ENCODE data around the gene SUB1. TPM values are rescaled to one million over a fixed set of nuclear protein-coding genes. Genes with fewer than 3 reads are reported as not detected.

SUB1 gene
- total RNA-seq, 3 donors from 2014 or later (not counting 1 experiment from before 2014, with no cell fraction given) = 330 to 352 (median 338) TPM

DNA sequence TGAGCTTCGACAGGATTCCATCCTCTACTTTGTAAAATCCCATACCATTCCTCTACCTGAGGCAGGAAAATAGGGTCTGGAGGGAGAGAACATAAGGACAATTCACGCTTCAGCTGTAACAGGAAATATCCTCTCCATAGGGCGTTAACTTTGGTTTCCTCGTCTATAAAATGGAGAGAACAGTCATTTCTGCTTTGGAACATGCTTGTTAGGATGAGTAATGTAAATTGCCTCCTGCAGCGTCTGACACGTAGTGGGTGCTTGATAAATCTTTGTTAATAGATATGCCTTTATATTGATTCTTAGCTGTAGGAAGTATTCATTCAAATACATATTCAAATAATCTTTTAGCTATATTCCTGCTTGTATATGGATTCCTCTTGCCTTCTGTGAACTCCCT is 711 bp upstream of the SUB1 start:
- 68% methylated on average over 5 of the region's 6 CpGs for WGBS (ENCODE audit: insufficient coverage)
- DNase-seq (peak in 1 of 2 donors; percentile 33), ATAC-seq (no peak)
- H3K9me3 Mint-ChIP-seq = no peaks in the 10 kb centered on the region
- H3K27ac Mint-ChIP-seq = peak overlapping the region in 1 of 2 donors; percentile 93
- no peaks in the 10 kb centered on the region for H3K9me3 ChIP-seq (ENCODE audit: control insufficient read depth, insufficient read depth, low read length)
- TF ChIP-seq, protein P1, sequence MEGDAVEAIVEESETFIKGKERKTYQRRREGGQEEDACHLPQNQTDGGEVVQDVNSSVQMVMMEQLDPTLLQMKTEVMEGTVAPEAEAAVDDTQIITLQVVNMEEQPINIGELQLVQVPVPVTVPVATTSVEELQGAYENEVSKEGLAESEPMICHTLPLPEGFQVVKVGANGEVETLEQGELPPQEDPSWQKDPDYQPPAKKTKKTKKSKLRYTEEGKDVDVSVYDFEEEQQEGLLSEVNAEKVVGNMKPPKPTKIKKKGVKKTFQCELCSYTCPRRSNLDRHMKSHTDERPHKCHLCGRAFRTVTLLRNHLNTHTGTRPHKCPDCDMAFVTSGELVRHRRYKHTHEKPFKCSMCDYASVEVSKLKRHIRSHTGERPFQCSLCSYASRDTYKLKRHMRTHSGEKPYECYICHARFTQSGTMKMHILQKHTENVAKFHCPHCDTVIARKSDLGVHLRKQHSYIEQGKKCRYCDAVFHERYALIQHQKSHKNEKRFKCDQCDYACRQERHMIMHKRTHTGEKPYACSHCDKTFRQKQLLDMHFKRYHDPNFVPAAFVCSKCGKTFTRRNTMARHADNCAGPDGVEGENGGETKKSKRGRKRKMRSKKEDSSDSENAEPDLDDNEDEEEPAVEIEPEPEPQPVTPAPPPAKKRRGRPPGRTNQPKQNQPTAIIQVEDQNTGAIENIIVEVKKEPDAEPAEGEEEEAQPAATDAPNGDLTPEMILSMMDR (IDR thresholded peaks at IDR 0.05) = no peak
- H3K27me3 ChIP-seq (ENCODE audit: control insufficient read depth, insufficient read depth, low read length) = no peaks in the 10 kb centered on the region
- H3K36me3 ChIP-seq (ENCODE audit: control insufficient read depth, insufficient read depth, low read length) = peaks cover 6% of the 10 kb centered on the region
- peaks cover 59 to 60% of the 10 kb centered on the region in 2 donors for H3K4me1 Mint-ChIP-seq
- H3K4me3 ChIP-seq (ENCODE audit: low read length) = no peak overlapping the region
- intact Hi-C loops (cut with micrococcal nuclease) = loop anchor here (2.0 to 5.0 kb wide), 4 partner anchors 140 to 858 kb away; partner anchors contain the start of genes MTMR12, TARS1 and ZFR
- peaks cover 32% of the 10 kb centered on the region for H3K4me1 ChIP-seq (ENCODE audit: control insufficient read depth, insufficient read depth, low read length)
- H3K27ac ChIP-seq (ENCODE audit: low read length) = no peak overlapping the region
- H3K27me3 Mint-ChIP-seq (ENCODE audit: low read depth in 2 of 2) = no peaks in the 10 kb centered on the region
- H3K4me3 Mint-ChIP-seq = peak overlapping the region; percentile 98
- H3K36me3 Mint-ChIP-seq = no peaks in the 10 kb centered on the region

DNA sequence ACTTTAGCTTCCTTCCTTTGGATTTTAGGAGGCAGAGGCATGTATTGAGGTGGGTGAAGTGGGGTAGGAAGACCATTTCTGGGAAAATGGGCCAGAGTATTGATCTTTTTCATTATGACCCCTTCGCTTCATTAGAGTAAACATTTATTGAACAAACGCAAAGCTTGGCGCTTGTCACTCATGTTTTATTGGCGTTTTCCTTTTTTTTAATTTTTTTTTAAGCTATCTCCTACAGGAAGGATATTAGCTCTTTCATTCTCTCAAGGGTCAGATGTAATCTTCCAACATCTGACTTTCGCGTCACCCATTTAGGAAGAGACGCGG is 273 bp upstream of the SUB1 start:
- H3K27me3 ChIP-seq (ENCODE audit: control insufficient read depth, insufficient read depth, low read length) = no peaks in the 10 kb centered on the region
- H3K4me3 ChIP-seq (ENCODE audit: low read length) = peak overlapping the region; percentile 94
- H3K36me3 ChIP-seq (ENCODE audit: control insufficient read depth, insufficient read depth, low read length) = peaks cover 8% of the 10 kb centered on the region
- DNase-seq (no peak), ATAC-seq (no peak)
- TF ChIP-seq, protein P1 (IDR thresholded peaks at IDR 0.05) = no peak
- Mint-ChIP-seq H3K9me3 (no peaks in the 10 kb centered on the region), H3K4me3 (peak overlapping the region; percentile 98), H3K36me3 (no peaks in the 10 kb centered on the region), H3K4me1 (peaks cover 60% of the 10 kb centered on the region in 2 donors), H3K27ac (peak overlapping the region; percentile 93 to 95), H3K27me3 (ENCODE audit: low read depth in 2 of 2) (no peaks in the 10 kb centered on the region)
- no peaks in the 10 kb centered on the region for H3K9me3 ChIP-seq (ENCODE audit: control insufficient read depth, insufficient read depth, low read length)
- H3K27ac ChIP-seq (ENCODE audit: low read length) = peak overlapping the region; percentile 99
- intact Hi-C loops (cut with micrococcal nuclease) = loop anchor here (2.0 to 5.0 kb wide), 4 partner anchors 140 to 857 kb away; partner anchors contain the start of genes MTMR12, TARS1 and ZFR
- peaks cover 32% of the 10 kb centered on the region for H3K4me1 ChIP-seq (ENCODE audit: control insufficient read depth, insufficient read depth, low read length)
- 39% methylated on average over 8 of the region's 8 CpGs for WGBS (ENCODE audit: insufficient coverage)

DNA sequence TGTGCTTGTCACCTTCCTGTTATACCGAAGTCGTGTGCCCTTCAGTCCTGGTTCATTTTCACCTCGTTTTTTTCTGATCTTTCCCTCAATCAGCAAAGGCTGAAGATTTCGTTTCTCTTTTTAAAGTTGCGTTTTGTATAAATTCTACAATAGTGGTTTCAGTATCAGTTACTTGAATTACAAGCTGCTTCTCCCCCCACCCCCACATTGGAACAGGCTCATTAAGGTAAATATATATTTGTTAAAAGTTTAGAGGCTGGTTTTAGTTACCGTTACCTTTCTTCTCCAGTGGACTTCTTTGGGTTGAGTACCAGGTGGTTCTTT is 881 bp downstream of the SUB1 start:
- H3K4me3 Mint-ChIP-seq = peak overlapping the region; percentile 98
- H3K36me3 ChIP-seq (ENCODE audit: control insufficient read depth, insufficient read depth, low read length) = peaks cover 12% of the 10 kb centered on the region
- H3K4me1 ChIP-seq (ENCODE audit: control insufficient read depth, insufficient read depth, low read length) = peaks cover 30% of the 10 kb centered on the region
- H3K27ac Mint-ChIP-seq = peak overlapping the region; percentile 93 to 95
- TF ChIP-seq, protein P1 (IDR thresholded peaks at IDR 0.05) = no peak
- no peaks in the 10 kb centered on the region for H3K36me3 Mint-ChIP-seq
- H3K27ac ChIP-seq (ENCODE audit: low read length) = peak overlapping the region; percentile 99
- no peaks in the 10 kb centered on the region for H3K9me3 Mint-ChIP-seq
- ATAC-seq = no peak
- H3K4me1 Mint-ChIP-seq = peaks cover 56 to 59% of the 10 kb centered on the region in 2 donors
- intact Hi-C loops (cut with micrococcal nuclease) = loop anchor here (2.0 to 5.0 kb wide), 4 partner anchors 274 to 856 kb away; partner anchors contain the start of genes GOLPH3, MTMR12 and TARS1
- peak overlapping the region; percentile 94 for H3K4me3 ChIP-seq (ENCODE audit: low read length)
- H3K27me3 Mint-ChIP-seq (ENCODE audit: low read depth in 2 of 2) = no peaks in the 10 kb centered on the region
- H3K27me3 ChIP-seq (ENCODE audit: control insufficient read depth, insufficient read depth, low read length) = no peaks in the 10 kb centered on the region
- H3K9me3 ChIP-seq (ENCODE audit: control insufficient read depth, insufficient read depth, low read length) = no peaks in the 10 kb centered on the region
- 0% methylated on average over 3 of the region's 6 CpGs for WGBS (ENCODE audit: insufficient coverage)
- DNase-seq = no peak

DNA sequence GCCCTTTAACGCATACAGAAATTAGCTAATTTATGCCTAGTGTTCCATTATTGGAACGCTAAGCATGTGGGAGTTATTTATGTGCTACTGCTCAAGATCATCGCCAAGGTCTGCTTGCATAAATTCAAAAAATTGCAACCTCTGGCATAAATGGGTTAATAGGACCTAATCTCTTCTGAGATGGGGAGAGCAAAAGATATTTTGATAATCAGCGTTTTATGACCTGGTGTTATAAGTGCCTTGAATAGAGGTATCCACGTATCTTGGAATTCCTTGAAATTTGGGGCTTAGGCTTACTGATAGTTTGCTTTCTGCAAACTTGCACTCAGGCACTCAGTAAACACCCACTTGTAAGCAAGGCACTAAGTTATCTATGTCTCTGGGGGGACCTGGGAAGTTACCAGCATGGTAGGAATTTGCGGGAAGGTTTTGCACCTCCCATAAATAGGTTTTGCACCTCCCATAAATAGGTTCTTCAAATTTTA is 1.8 kb downstream of the SUB1 start:
- H3K4me3 ChIP-seq (ENCODE audit: low read length) = peak overlapping the region; percentile 94
- 88% methylated on average over 5 of the region's 6 CpGs for WGBS (ENCODE audit: insufficient coverage)
- H3K4me1 Mint-ChIP-seq = peaks cover 52 to 55% of the 10 kb centered on the region in 2 donors
- intact Hi-C loops (cut with micrococcal nuclease) = loop anchor here (2.0 to 5.0 kb wide), 4 partner anchors 275 to 855 kb away; partner anchors contain the start of genes GOLPH3, MTMR12 and TARS1
- H3K36me3 Mint-ChIP-seq = peaks cover under 1% of the 10 kb centered on the region
- H3K9me3 Mint-ChIP-seq = no peaks in the 10 kb centered on the region
- TF ChIP-seq, protein P1 (IDR thresholded peaks at IDR 0.05) = no peak
- H3K27me3 Mint-ChIP-seq (ENCODE audit: low read depth in 2 of 2) = no peaks in the 10 kb centered on the region
- no peaks in the 10 kb centered on the region for H3K9me3 ChIP-seq (ENCODE audit: control insufficient read depth, insufficient read depth, low read length)
- no peak for DNase-seq
- H3K27ac Mint-ChIP-seq = peak overlapping the region; percentile 93 to 95
- H3K27me3 ChIP-seq (ENCODE audit: control insufficient read depth, insufficient read depth, low read length) = no peaks in the 10 kb centered on the region
- peaks cover 23% of the 10 kb centered on the region for H3K4me1 ChIP-seq (ENCODE audit: control insufficient read depth, insufficient read depth, low read length)
- H3K36me3 ChIP-seq (ENCODE audit: control insufficient read depth, insufficient read depth, low read length) = peaks cover 21% of the 10 kb centered on the region
- peak overlapping the region; percentile 98 for H3K4me3 Mint-ChIP-seq
- no peak overlapping the region for H3K27ac ChIP-seq (ENCODE audit: low read length)
- ATAC-seq = no peak
